ENCODE measurements around the gene ATP10B.

The ATP10B gene

GRCh38 chr5:160747987-160748386 lies 104.0 kb downstream of the ATP10B start:
- no peak for DNase-seq
- H3K27ac ChIP-seq = no peak overlapping the region
- no peaks in the 10 kb centered on the region for H3K27me3 ChIP-seq (replicated peaks)
- in situ Hi-C loops (cut with HindIII; ENCODE audit: low pct_ligation_motif_present, low sequenced_read_pairs) = no loop called here
- H3K4me3 ChIP-seq (ENCODE audit: low read depth, low read length) = no peak overlapping the region
- no peaks in the 10 kb centered on the region for H3K36me3 ChIP-seq (replicated peaks)
- TF ChIP-seq CTCF (IDR thresholded peaks at IDR 0.05; ENCODE audit: low read depth, low read length, missing control alignments) = no peak

- in situ Hi-C loops (cut with HindIII; ENCODE audit: low pct_ligation_motif_present, low sequenced_read_pairs) = no loop called here
- Histone ChIP-seq H3K36me3 (replicated peaks) (no peaks in the 10 kb centered on the region), H3K27me3 (replicated peaks) (no peaks in the 10 kb centered on the region), H3K4me3 (ENCODE audit: low read depth, low read length) (no peak overlapping the region), H3K27ac (no peak overlapping the region)
- no peak for DNase-seq
- no peak for TF ChIP-seq CTCF (IDR thresholded peaks at IDR 0.05; ENCODE audit: low read depth, low read length, missing control alignments)
These were observed 104.5 kb downstream of the ATP10B start for GRCh38 chr5:160747559-160747958.

- Histone ChIP-seq H3K4me3 (ENCODE audit: low read depth, low read length) (no peak overlapping the region), H3K36me3 (replicated peaks) (no peaks in the 10 kb centered on the region), H3K27ac (no peak overlapping the region), H3K27me3 (replicated peaks) (no peaks in the 10 kb centered on the region)
- TF ChIP-seq CTCF (IDR thresholded peaks at IDR 0.05; ENCODE audit: low read depth, low read length, missing control alignments) = no peak
- DNase-seq = no peak
- in situ Hi-C loops (cut with HindIII; ENCODE audit: low pct_ligation_motif_present, low sequenced_read_pairs) = no loop called here
These were observed 107.5 kb downstream of the ATP10B start for GRCh38 chr5:160744268-160745101.

- no peak for TF ChIP-seq CTCF (IDR thresholded peaks at IDR 0.05; ENCODE audit: low read depth, low read length, missing control alignments)
- Histone ChIP-seq H3K27ac (no peak overlapping the region), H3K27me3 (replicated peaks) (no peaks in the 10 kb centered on the region), H3K4me3 (ENCODE audit: low read depth, low read length) (no peak overlapping the region), H3K36me3 (replicated peaks) (no peaks in the 10 kb centered on the region)
- DNase-seq = no peak
- in situ Hi-C loops (cut with HindIII; ENCODE audit: low pct_ligation_motif_present, low sequenced_read_pairs) = no loop called here
These were observed 109.0 kb downstream of the ATP10B start for GRCh38 chr5:160743027-160743426.

GRCh38 chr5:160742446-160742845 lies 109.6 kb downstream of the ATP10B start:
- DNase-seq = no peak
- H3K36me3 ChIP-seq (replicated peaks) = no peaks in the 10 kb centered on the region
- no peak for TF ChIP-seq CTCF (IDR thresholded peaks at IDR 0.05; ENCODE audit: low read depth, low read length, missing control alignments)
- no peak overlapping the region for H3K27ac ChIP-seq
- in situ Hi-C loops (cut with HindIII; ENCODE audit: low pct_ligation_motif_present, low sequenced_read_pairs) = no loop called here
- H3K27me3 ChIP-seq (replicated peaks) = no peaks in the 10 kb centered on the region
- no peak overlapping the region for H3K4me3 ChIP-seq (ENCODE audit: low read depth, low read length)

All from brain microvascular endothelial cell (primary cell).